ENCODE measurements around the gene MCL1.

- TF ChIP-seq EZH2phosphoT487 (IDR thresholded peaks at IDR 0.05; ENCODE audit: unreplicated experiment) (no peak), CTCF (conservative IDR thresholded peaks at IDR 0.05; ENCODE audit: low read depth in 2 of 2) (no peak), REST (IDR thresholded peaks at IDR 0.05; ENCODE audit: unreplicated experiment) (no peak), ZNF114 (CRISPR knock-in tag; IDR thresholded peaks at IDR 0.05) (no peak), POLR2AphosphoS5 (IDR thresholded peaks at IDR 0.05; ENCODE audit: low read depth) (no peak), CREB1 (CRISPR knock-in tag; IDR thresholded peaks at IDR 0.05; ENCODE audit: low read depth) (no peak), NANOG (IDR thresholded peaks at IDR 0.05; ENCODE audit: borderline replicate concordance) (no peak), JUNB (IDR thresholded peaks at IDR 0.05; ENCODE audit: unreplicated experiment) (no peak), EZH2 (IDR thresholded peaks at IDR 0.05; ENCODE audit: low read depth, unreplicated experiment) (no peak), STAT1 (IDR thresholded peaks at IDR 0.05; ENCODE audit: unreplicated experiment) (no peak), ZNF462 (CRISPR knock-in tag; IDR thresholded peaks at IDR 0.05) (no peak), ETS1 (IDR thresholded peaks at IDR 0.05) (no peak), ZNF331 (CRISPR knock-in tag; IDR thresholded peaks at IDR 0.05; ENCODE audit: low read depth) (no peak)
Measured at GRCh38 chr1:150535511-150536287, 43.7 kb downstream of the MCL1 start.

Measured in GM23338 (cell line).